HEK293 (cell line): ENCODE results near the gene RNU7-1.

Experiments used
- GLI2 ChIP-seq: fragments of 450-650 bp; formaldehyde crosslinking; IDR thresholded peaks from 2 replicates; pipeline ENCODE4; 2017; ENCODE audit warnings: missing biosample characterization, missing genetic modification characterization, low read depth, borderline replicate concordance
- KLF8 ChIP-seq: fragments of 450-650 bp; formaldehyde crosslinking; IDR thresholded peaks from 2 replicates; pipeline ENCODE4 v1.5.1; 2016; ENCODE audit warnings: missing biosample characterization, missing genetic modification characterization
- KLF9 ChIP-seq: fragments of 450-650 bp; formaldehyde crosslinking; IDR thresholded peaks from 2 replicates; pipeline ENCODE4 v1.5.1; 2016; ENCODE audit warnings: missing biosample characterization, missing genetic modification characterization, low read depth
- SCRT2 ChIP-seq: fragments of 450-650 bp; formaldehyde crosslinking; IDR thresholded peaks from 2 replicates; pipeline ENCODE4 v1.5.1; 2016; ENCODE audit warnings: missing biosample characterization, missing genetic modification characterization
- ZBTB7A ChIP-seq: fragments of 450-650 bp; formaldehyde crosslinking; IDR thresholded peaks from 2 replicates; pipeline ENCODE4 v1.5.1; 2016; ENCODE audit warnings: low read depth, missing biosample characterization, missing genetic modification characterization
- ZNF350 ChIP-seq: fragments of 450-650 bp; formaldehyde crosslinking; IDR thresholded peaks from 2 replicates; pipeline ENCODE4 v1.5.0; 2017; ENCODE audit warnings: missing biosample characterization, mild to moderate bottlenecking, missing genetic modification characterization
- ZNF514 ChIP-seq: fragments of 450-650 bp; formaldehyde crosslinking; IDR thresholded peaks from 2 replicates; pipeline ENCODE4 v1.5.1; 2016; ENCODE audit warnings: missing biosample characterization, missing genetic modification characterization
- ZNF558 ChIP-seq: fragments of 450-650 bp; formaldehyde crosslinking; IDR thresholded peaks from 2 replicates; pipeline ENCODE4 v1.5.1; 2016; ENCODE audit warnings: missing biosample characterization, missing genetic modification characterization
- ZNF624 ChIP-seq: fragments of 450-650 bp; formaldehyde crosslinking; IDR thresholded peaks from 2 replicates; pipeline ENCODE4 v1.5.1; 2017; ENCODE audit warnings: missing biosample characterization, missing genetic modification characterization
- ZNF670 ChIP-seq: fragments of 450-650 bp; formaldehyde crosslinking; IDR thresholded peaks from 2 replicates; pipeline ENCODE4 v1.5.1; 2016; ENCODE audit warnings: missing biosample characterization, missing genetic modification characterization, low read depth
- ZNF776 ChIP-seq: fragments of 450-650 bp; formaldehyde crosslinking; IDR thresholded peaks from 2 replicates; pipeline ENCODE4 v1.5.0; 2017; ENCODE audit warnings: missing biosample characterization, missing genetic modification characterization, borderline replicate concordance
- ZSCAN30 ChIP-seq: fragments of 450-650 bp; IDR thresholded peaks from 2 replicates; pipeline ENCODE4 v1.5.1; 2018; ENCODE audit warnings: missing biosample characterization, mild to moderate bottlenecking, missing genetic modification characterization, moderate library complexity
- ZXDB ChIP-seq: fragments of 450-650 bp; formaldehyde crosslinking; IDR thresholded peaks from 2 replicates; pipeline ENCODE4 v1.5.1; 2016; ENCODE audit warnings: missing biosample characterization, missing genetic modification characterization
- TF ChIP-seq, protein P1 (sequence below): fragments of 450-650 bp; formaldehyde crosslinking; IDR thresholded peaks from 2 replicates; pipeline ENCODE4 v1.5.1; 2017; ENCODE audit warnings: missing biosample characterization, missing genetic modification characterization
- TF ChIP-seq, protein P2 (sequence below): fragments of 450-650 bp; formaldehyde crosslinking; IDR thresholded peaks from 2 replicates; pipeline ENCODE4 v1.5.1; 2016; ENCODE audit warnings: missing biosample characterization, missing genetic modification characterization
- TF ChIP-seq, protein P3 (sequence below): fragments of 450-650 bp; formaldehyde crosslinking; optimal IDR thresholded peaks from 2 replicates; pipeline ENCODE3; 2016; ENCODE audit warnings: missing biosample characterization, mild to moderate bottlenecking, missing genetic modification characterization
- TF ChIP-seq, protein P4 (sequence below): fragments of 450-650 bp; formaldehyde crosslinking; IDR thresholded peaks from 2 replicates; pipeline ENCODE4 v1.5.1; 2016; ENCODE audit warnings: missing biosample characterization, missing genetic modification characterization
- TF ChIP-seq, protein P5 (sequence below): fragments of 450-650 bp; formaldehyde crosslinking; IDR thresholded peaks from 2 replicates; pipeline ENCODE4 v1.5.1; 2016; ENCODE audit warnings: missing biosample characterization, missing genetic modification characterization

RNU7-1 gene

DNA sequence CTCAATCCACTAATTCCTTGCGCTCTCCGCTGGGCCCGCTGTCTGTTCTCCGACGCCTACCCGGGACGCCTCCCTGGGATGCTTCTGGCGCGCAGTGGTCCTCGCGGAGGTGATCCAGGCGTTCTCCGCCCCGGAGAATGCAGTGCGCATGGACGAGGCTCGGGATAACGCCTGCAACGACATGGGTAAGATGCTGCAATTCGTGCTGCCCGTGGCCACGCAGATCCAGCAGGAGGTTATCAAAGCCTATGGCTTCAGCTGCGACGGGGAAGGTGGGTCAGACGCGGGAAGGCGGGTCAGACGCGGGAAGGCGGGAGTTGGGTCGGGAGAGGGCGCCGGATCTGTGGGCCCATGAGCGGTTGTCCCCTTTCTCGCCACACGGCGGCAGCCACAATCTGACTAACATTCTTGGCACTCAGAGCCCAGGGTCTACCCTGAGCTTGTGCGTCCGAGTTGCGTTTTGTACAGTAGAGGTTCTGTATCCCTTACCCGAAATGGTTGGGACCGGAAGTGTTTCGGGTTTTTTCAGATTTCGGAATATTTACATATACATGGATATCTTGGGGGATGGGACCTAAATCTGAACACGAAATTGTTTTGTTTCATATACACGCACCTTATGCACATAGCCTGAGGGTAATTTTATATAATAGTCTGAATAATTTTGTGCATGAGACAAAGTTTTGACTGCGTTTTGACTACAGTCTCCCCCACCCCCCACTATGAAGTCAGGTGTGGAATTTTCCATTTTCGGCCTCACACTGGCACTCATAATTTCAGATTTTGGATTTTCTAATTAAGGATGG lies 968 bp downstream of the RNU7-1 start (continued):
- TF ChIP-seq, protein P1, sequence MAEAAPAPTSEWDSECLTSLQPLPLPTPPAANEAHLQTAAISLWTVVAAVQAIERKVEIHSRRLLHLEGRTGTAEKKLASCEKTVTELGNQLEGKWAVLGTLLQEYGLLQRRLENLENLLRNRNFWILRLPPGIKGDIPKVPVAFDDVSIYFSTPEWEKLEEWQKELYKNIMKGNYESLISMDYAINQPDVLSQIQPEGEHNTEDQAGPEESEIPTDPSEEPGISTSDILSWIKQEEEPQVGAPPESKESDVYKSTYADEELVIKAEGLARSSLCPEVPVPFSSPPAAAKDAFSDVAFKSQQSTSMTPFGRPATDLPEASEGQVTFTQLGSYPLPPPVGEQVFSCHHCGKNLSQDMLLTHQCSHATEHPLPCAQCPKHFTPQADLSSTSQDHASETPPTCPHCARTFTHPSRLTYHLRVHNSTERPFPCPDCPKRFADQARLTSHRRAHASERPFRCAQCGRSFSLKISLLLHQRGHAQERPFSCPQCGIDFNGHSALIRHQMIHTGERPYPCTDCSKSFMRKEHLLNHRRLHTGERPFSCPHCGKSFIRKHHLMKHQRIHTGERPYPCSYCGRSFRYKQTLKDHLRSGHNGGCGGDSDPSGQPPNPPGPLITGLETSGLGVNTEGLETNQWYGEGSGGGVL, result no peak
- peak; percentile 38 for TF ChIP-seq ZXDB (tag by site-specific recombination)
- peak; percentile 58; the same call in 1 of the 2 replicates for TF ChIP-seq ZSCAN30
- TF ChIP-seq ZNF558 (tag by site-specific recombination), result no peak
- no peak for TF ChIP-seq ZNF350 (tag by site-specific recombination)
- TF ChIP-seq KLF8 (tag by site-specific recombination), result peak; percentile 91; the same call in 1 of the 2 replicates
- TF ChIP-seq ZNF776, result no peak; the same call in 1 of the 2 replicates
- peak; percentile 84; the same call in 1 of the 2 replicates for TF ChIP-seq ZBTB7A (tag by site-specific recombination)
- TF ChIP-seq, protein P2, sequence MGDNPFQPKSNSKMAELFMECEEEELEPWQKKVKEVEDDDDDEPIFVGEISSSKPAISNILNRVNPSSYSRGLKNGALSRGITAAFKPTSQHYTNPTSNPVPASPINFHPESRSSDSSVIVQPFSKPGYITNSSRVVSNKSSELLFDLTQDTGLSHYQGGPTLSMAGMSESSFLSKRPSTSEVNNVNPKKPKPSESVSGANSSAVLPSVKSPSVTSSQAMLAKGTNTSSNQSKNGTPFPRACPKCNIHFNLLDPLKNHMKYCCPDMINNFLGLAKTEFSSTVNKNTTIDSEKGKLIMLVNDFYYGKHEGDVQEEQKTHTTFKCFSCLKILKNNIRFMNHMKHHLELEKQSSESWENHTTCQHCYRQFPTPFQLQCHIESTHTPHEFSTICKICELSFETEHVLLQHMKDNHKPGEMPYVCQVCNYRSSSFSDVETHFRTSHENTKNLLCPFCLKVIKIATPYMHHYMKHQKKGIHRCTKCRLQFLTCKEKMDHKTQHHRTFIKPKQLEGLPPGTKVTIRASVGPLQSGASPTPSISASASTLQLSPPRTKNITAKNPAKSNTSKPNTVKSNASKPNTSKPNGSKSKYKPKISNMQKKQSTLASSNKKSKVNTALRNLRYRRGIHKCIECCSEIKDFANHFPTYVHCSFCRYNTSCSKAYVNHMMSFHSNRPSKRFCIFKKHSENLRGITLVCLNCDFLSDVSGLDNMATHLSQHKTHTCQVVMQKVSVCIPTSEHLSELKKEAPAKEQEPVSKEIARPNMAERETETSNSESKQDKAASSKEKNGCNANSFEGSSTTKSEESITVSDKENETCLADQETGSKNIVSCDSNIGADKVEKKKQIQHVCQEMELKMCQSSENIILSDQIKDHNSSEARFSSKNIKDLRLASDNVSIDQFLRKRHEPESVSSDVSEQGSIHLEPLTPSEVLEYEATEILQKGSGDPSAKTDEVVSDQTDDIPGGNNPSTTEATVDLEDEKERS (tag by site-specific recombination), result no peak
- no peak; the same call in 1 of the 2 replicates for TF ChIP-seq SCRT2
- TF ChIP-seq KLF9 (tag by site-specific recombination), result peak; percentile 56; the same call in 1 of the 2 replicates
- TF ChIP-seq, protein P3, sequence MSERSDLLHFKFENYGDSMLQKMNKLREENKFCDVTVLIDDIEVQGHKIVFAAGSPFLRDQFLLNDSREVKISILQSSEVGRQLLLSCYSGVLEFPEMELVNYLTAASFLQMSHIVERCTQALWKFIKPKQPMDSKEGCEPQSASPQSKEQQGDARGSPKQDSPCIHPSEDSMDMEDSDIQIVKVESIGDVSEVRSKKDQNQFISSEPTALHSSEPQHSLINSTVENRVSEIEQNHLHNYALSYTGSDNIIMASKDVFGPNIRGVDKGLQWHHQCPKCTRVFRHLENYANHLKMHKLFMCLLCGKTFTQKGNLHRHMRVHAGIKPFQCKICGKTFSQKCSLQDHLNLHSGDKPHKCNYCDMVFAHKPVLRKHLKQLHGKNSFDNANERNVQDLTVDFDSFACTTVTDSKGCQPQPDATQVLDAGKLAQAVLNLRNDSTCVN (tag by site-specific recombination), result peak; percentile 69
- no peak for TF ChIP-seq ZNF514
- TF ChIP-seq, protein P4, sequence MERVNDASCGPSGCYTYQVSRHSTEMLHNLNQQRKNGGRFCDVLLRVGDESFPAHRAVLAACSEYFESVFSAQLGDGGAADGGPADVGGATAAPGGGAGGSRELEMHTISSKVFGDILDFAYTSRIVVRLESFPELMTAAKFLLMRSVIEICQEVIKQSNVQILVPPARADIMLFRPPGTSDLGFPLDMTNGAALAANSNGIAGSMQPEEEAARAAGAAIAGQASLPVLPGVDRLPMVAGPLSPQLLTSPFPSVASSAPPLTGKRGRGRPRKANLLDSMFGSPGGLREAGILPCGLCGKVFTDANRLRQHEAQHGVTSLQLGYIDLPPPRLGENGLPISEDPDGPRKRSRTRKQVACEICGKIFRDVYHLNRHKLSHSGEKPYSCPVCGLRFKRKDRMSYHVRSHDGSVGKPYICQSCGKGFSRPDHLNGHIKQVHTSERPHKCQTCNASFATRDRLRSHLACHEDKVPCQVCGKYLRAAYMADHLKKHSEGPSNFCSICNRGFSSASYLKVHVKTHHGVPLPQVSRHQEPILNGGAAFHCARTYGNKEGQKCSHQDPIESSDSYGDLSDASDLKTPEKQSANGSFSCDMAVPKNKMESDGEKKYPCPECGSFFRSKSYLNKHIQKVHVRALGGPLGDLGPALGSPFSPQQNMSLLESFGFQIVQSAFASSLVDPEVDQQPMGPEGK (tag by site-specific recombination), result peak; percentile 52
- TF ChIP-seq ZNF670 (tag by site-specific recombination), result no peak
- TF ChIP-seq ZNF624, result no peak; the same call in 1 of the 2 replicates
- no peak for TF ChIP-seq GLI2 (tag by site-specific recombination)
- TF ChIP-seq, protein P5, sequence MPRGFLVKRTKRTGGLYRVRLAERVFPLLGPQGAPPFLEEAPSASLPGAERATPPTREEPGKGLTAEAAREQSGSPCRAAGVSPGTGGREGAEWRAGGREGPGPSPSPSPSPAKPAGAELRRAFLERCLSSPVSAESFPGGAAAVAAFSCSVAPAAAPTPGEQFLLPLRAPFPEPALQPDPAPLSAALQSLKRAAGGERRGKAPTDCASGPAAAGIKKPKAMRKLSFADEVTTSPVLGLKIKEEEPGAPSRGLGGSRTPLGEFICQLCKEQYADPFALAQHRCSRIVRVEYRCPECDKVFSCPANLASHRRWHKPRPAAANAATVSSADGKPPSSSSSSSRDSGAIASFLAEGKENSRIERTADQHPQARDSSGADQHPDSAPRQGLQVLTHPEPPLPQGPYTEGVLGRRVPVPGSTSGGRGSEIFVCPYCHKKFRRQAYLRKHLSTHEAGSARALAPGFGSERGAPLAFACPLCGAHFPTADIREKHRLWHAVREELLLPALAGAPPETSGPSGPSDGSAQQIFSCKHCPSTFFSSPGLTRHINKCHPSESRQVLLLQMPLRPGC, result peak; percentile 58; the same call in 1 of the 2 replicates
